Neutrophil (primary cell): ENCODE results near the gene B3GALT6.

Experiments used
- H3K27ac ChIP-seq: fragments of 200-600 bp; sonication (generic); 2 replicates; pipeline ENCODE4 v1.5.1; 2016; ENCODE audit warnings: mild to moderate bottlenecking, moderate library complexity
- H3K27me3 ChIP-seq: fragments of 200-600 bp; sonication (generic); 2 replicates; pipeline ENCODE4 v1.6.0; 2016; ENCODE audit warnings: mild to moderate bottlenecking
- H3K36me3 ChIP-seq: fragments of 200-600 bp; sonication (generic); 2 replicates; pipeline ENCODE4 v1.5.1; 2017
- H3K4me1 ChIP-seq, 2 experiments: fragments of 200-600 bp in 1 of 2; sonication (generic) in 1 of 2; 1 replicate in 1 of 2; 2 replicates in 1 of 2; pipeline versions ENCODE4 v1.5.1 to v1.6.1; 2013 to 2016; ENCODE audit warnings: low read depth in 1 of 2, low read length in 1 of 2, mild to moderate bottlenecking in 1 of 2, moderate library complexity in 1 of 2; ENCODE audit not compliant: control insufficient read depth in 1 of 2, insufficient read depth in 1 of 2
- H3K4me3 ChIP-seq, 2 experiments: fragments of 200-600 bp in 1 of 2; sonication (generic) in 1 of 2; 1 replicate in 1 of 2; 2 replicates in 1 of 2; pipeline ENCODE4 v1.5.1; 2013 to 2016; ENCODE audit warnings: low read depth in 1 of 2, low read length in 1 of 2, mild to moderate bottlenecking in 1 of 2, moderate library complexity in 1 of 2
- H3K9me3 ChIP-seq: fragments of 200-600 bp; sonication (generic); 2 replicates; pipeline ENCODE4 v1.5.1; 2016
- CTCF ChIP-seq: fragments of 200-600 bp; sonication (generic); IDR thresholded peaks from 2 replicates; pipeline ENCODE4 v1.5.1; 2016; ENCODE audit warnings: antibody characterized with exemption

Gene B3GALT6

GRCh38 chr1:1213345-1214265 is 18.4 kb upstream of the B3GALT6 start, which contains the start of gene TNFRSF4:
TSS of gene TNFRSF4 (minus strand) at chr1:1214153. CDS start at chr1:1214127, 26 bp downstream.
- TF ChIP-seq CTCF, result no peak
- Histone ChIP-seq H3K36me3 (peaks cover 35% of the 10 kb centered on the region), H3K27ac (no peak within 1 kb of the TSS), H3K9me3 (no peaks in the 10 kb centered on the region), H3K27me3 (peaks cover 67% of the 10 kb centered on the region), H3K4me1 (peaks cover 0 to 11% of the 10 kb centered on the region in 2 experiments), H3K4me3 (no peak within 1 kb of the TSS)

GRCh38 chr1:1215080-1215676 is 16.9 kb upstream of the B3GALT6 start:
- H3K36me3 ChIP-seq, result peaks cover 51% of the 10 kb centered on the region
- no peak for TF ChIP-seq CTCF
- peaks cover 0 to 11% of the 10 kb centered on the region in 2 experiments for H3K4me1 ChIP-seq
- H3K27me3 ChIP-seq, result peaks cover 52% of the 10 kb centered on the region
- no peak overlapping the region for H3K27ac ChIP-seq
- no peak overlapping the region for H3K4me3 ChIP-seq
- H3K9me3 ChIP-seq, result no peaks in the 10 kb centered on the region

GRCh38 chr1:1215881-1216605 is 16.0 kb upstream of the B3GALT6 start:
- no peaks in the 10 kb centered on the region for H3K9me3 ChIP-seq
- no peak overlapping the region for H3K27ac ChIP-seq
- peaks cover 0 to 11% of the 10 kb centered on the region in 2 experiments for H3K4me1 ChIP-seq
- peaks cover 43% of the 10 kb centered on the region for H3K27me3 ChIP-seq
- TF ChIP-seq CTCF, result no peak
- no peak overlapping the region for H3K4me3 ChIP-seq
- peaks cover 60% of the 10 kb centered on the region for H3K36me3 ChIP-seq

- H3K27me3 ChIP-seq, result peaks cover 35% of the 10 kb centered on the region
Measured at GRCh38 chr1:1216770-1217620, 15.0 kb upstream of the B3GALT6 start.

More at GRCh38 chr1:1216770-1217620, 15.0 kb upstream of the B3GALT6 start:
- no peak for TF ChIP-seq CTCF
- Histone ChIP-seq H3K4me3 (no peak overlapping the region), H3K36me3 (peaks cover 69% of the 10 kb centered on the region), H3K9me3 (no peaks in the 10 kb centered on the region), H3K4me1 (peaks cover 0 to 11% of the 10 kb centered on the region in 2 experiments), H3K27ac (no peak overlapping the region)
